K562 (cell line): Measurements from ENCODE around the gene ZNF407. TPM values are rescaled to one million over a fixed set of nuclear protein-coding genes. Genes with fewer than 3 reads are reported as not detected.

Experiments used
- ATAC-seq: fragments of 200-7000 bp; cut with Tn5 transposase; 3 replicates; pipeline ENCODE4 v1.9.1; 2020; ENCODE audit warnings: moderate library complexity
- BruUV-seq: library from RNA; stranded (reverse); fragments of 400-500 nt; replicated peaks from 2 replicates; lab custom pipeline; 2021; lab: Mats Ljungman, UMichigan
- CTCF ChIA-PET: fragments of 300-600 bp; formaldehyde crosslinking; extraction: SDS; loops from one replicate; lab custom pipeline; 2021; ENCODE audit warnings: low intra/inter-chr PET ratio; lab: Yijun Ruan, JAX
- POLR2A ChIA-PET: fragments of 300-600, 350-650 bp; sonication (Branson Sonifier 250); formaldehyde crosslinking; extraction: SDS; loops from one replicate; lab custom pipeline; 2021; ENCODE audit warnings: antibody characterized with exemption, inconsistent platforms; lab: Yijun Ruan, JAX
- DNase-seq, 4 experiments: peaks; one replicate each; pipeline versions ENCODE4 v3.0.0 to v3.0.0-alpha.2; 2011 to 2018; ENCODE audit warnings: low spot score in 3 of 4, mixed read lengths in 3 of 4; ENCODE audit errors: extremely low read depth in 1 of 4
- FAIRE-seq: peaks from 2 replicates; lab custom pipeline; 2011; peaks lifted over from hg19 to GRCh38; lab: Jason Lieb, UNC
- H2AFZ ChIP-seq: 2 replicates; pipeline ENCODE4 v1.6.0; 2011; ENCODE audit warnings: low read depth, low read length, control low read depth, inconsistent platforms
- H3K27ac ChIP-seq: fragments of 200-600 bp; 3 replicates; pipeline ENCODE4 v1.8.0; 2011; ENCODE audit warnings: low read depth, mild to moderate bottlenecking, control low read depth, inconsistent platforms, low read length, moderate library complexity, mixed read lengths; ENCODE audit errors: extremely low read depth
- H3K27me3 ChIP-seq, 2 experiments: fragments of 300-600 bp in 1 of 2; 2 replicates in 1 of 2; 3 replicates in 1 of 2; pipeline versions ENCODE4 v1.6.0 to v1.8.0; 2011; ENCODE audit warnings: inconsistent platforms in 2 of 2, low read length in 2 of 2, mild to moderate bottlenecking in 1 of 2, mixed read lengths in 1 of 2, moderate library complexity in 1 of 2; ENCODE audit not compliant: control insufficient read depth in 2 of 2, insufficient read depth in 2 of 2
- H3K36me3 ChIP-seq: fragments of 300-600 bp; 3 replicates; pipeline ENCODE4 v1.8.0; 2011; ENCODE audit warnings: mild to moderate bottlenecking, low read length, inconsistent platforms; ENCODE audit not compliant: control insufficient read depth, insufficient read depth
- H3K4me1 ChIP-seq, 2 experiments: fragments of 200-600 bp in 1 of 2; replicated peaks in 1 of 2; 2 replicates in 1 of 2; 3 replicates in 1 of 2; pipeline versions ENCODE4 v1.5.1 to v1.8.0; 2011; ENCODE audit warnings: inconsistent platforms in 2 of 2, low read length in 2 of 2, mild to moderate bottlenecking in 1 of 2, mixed read lengths in 1 of 2, moderate library complexity in 1 of 2; ENCODE audit not compliant: control insufficient read depth in 2 of 2, insufficient read depth in 2 of 2
- H3K4me2 ChIP-seq: 2 replicates; pipeline ENCODE4 v1.6.1; 2011; ENCODE audit warnings: low read length, control low read depth, inconsistent platforms, mixed read lengths; ENCODE audit not compliant: insufficient read depth
- H3K4me3 ChIP-seq: fragments of 200-600 bp; sonication (generic), shearing (Covaris generic); 2 replicates; pipeline ENCODE4 v1.5.1; 2016; ENCODE audit warnings: control low read depth, inconsistent platforms
- H3K79me2 ChIP-seq: fragments of 200-600 bp; 3 replicates; pipeline ENCODE4 v1.8.0; 2011; ENCODE audit warnings: low read length, inconsistent platforms; ENCODE audit not compliant: control insufficient read depth, insufficient read depth
- H3K9ac ChIP-seq, 2 experiments: 2 replicates each; pipeline versions ENCODE4 v1.6.0 to v1.6.1; 2011; ENCODE audit warnings: low read depth in 2 of 2, low read length in 2 of 2, control low read depth in 1 of 2, inconsistent platforms in 1 of 2, mild to moderate bottlenecking in 1 of 2, mixed read lengths in 1 of 2; ENCODE audit not compliant: insufficient read depth in 1 of 2
- H3K9me1 ChIP-seq: one replicate; pipeline ENCODE4 v1.6.0; 2011; ENCODE audit warnings: inconsistent platforms, mild to moderate bottlenecking, low read length, moderate library complexity; ENCODE audit not compliant: control insufficient read depth, insufficient read depth
- H3K9me3 ChIP-seq: replicated peaks from 2 replicates; pipeline ENCODE4 v1.5.1; 2011; ENCODE audit warnings: low read depth, low read length, inconsistent platforms; ENCODE audit not compliant: control insufficient read depth, insufficient read depth
- H4K20me1 ChIP-seq: replicated peaks from 2 replicates; pipeline ENCODE4 v1.6.1; 2011; ENCODE audit warnings: low read length, inconsistent platforms, mixed read lengths; ENCODE audit not compliant: control insufficient read depth, insufficient read depth
- CEBPG ChIP-seq, 3 experiments: fragments of 200-800 bp in 1 of 3; sonication (Bioruptor generic) in 1 of 3; sonication (generic) in 1 of 3; formaldehyde crosslinking in 1 of 3; IDR thresholded peaks in 2 of 3; conservative IDR thresholded peaks in 1 of 3; 2 replicates each; pipeline versions ENCODE4 v1.6.1 to v1.8.0; 2016 to 2022; ENCODE audit warnings: missing compliant biosample characterization in 2 of 3, missing genetic modification characterization in 2 of 3, mild to moderate bottlenecking in 1 of 3, missing genetic modification reagents in 1 of 3
- ELF1 ChIP-seq: fragments of 200-800 bp; sonication (Bioruptor generic); IDR thresholded peaks from 2 replicates; pipeline ENCODE4 v1.6.1; 2016; ENCODE audit warnings: missing genetic modification characterization, missing compliant biosample characterization
- EP400 ChIP-seq: fragments of 450-650 bp; IDR thresholded peaks from 2 replicates; pipeline ENCODE4 v1.6.1; 2017; ENCODE audit warnings: antibody characterized with exemption, mild to moderate bottlenecking, moderate library complexity
- GABPB2 ChIP-seq: fragments of 250-450 bp; sonication (Bioruptor Pico); conservative IDR thresholded peaks from 2 replicates; pipeline ENCODE4 v1.5.1; 2021; ENCODE audit warnings: mild to moderate bottlenecking
- POLR2AphosphoS5 ChIP-seq: IDR thresholded peaks from 2 replicates; pipeline ENCODE4 v1.6.1; 2011; ENCODE audit warnings: mild to moderate bottlenecking, low read depth, low read length, moderate library complexity; ENCODE audit not compliant: control insufficient read depth, insufficient read depth
- PURB ChIP-seq: sonication (generic); formaldehyde crosslinking; IDR thresholded peaks from 2 replicates; pipeline ENCODE4 v1.9.0; 2021; ENCODE audit warnings: low read depth, mild to moderate bottlenecking, missing genetic modification reagents
- SMC3 ChIP-seq: conservative IDR thresholded peaks from 2 replicates; pipeline ENCODE4 v1.6.1; 2011; ENCODE audit warnings: low read depth, low read length, improper control_type of control experiment; ENCODE audit not compliant: insufficient read depth
- XRCC5 ChIP-seq: fragments of 200-400 bp; formaldehyde crosslinking; IDR thresholded peaks from 2 replicates; pipeline ENCODE4 v1.6.1; 2017; ENCODE audit warnings: low read depth, mild to moderate bottlenecking, low read length
- WGBS: fragments of 100-300 bp; shearing (Covaris generic); methylation state at CpG from one replicate; pipeline ENCODE4 v1.1.6; 2016; ENCODE audit warnings: low coverage, mixed read lengths; ENCODE audit not compliant: insufficient coverage; ENCODE audit errors: missing lambda C conversion rate; 5-methylcytosine and 5-hydroxymethylcytosine counted together
- in situ Hi-C: fragments of 300-500 bp; cut with MboI; formaldehyde crosslinking; loops from 4 replicates; pipeline ENCODE4 v1.15.0; 2018; ENCODE audit warnings: inconsistent platforms, mixed read lengths
- intact Hi-C: fragments of 100-400 bp; cut with micrococcal nuclease; formaldehyde crosslinking; loops from 2 replicates; pipeline ENCODE4 v1.14.2; 2022
- polyA plus RNA-seq, 8 experiments: library from polyadenylated mRNA; depleted of rRNA in 4 of 8; stranded (reverse) in 5 of 8; unstranded in 3 of 8; fragments of >200 nt; fragmentation: Nextera tagmentation in 2 of 8; fragmentation: Illumina TruSeq in 1 of 8; extraction: Ambion mirVana in 2 of 8; extraction: Trizol in 1 of 8; gene quantifications; 2 replicates each; pipeline versions ENCODE4 v1.2.1 to v1.2.3, GENCODE V29; 2011 to 2014; ENCODE audit warnings: inconsistent platforms in 1 of 8, missing spikeins in 1 of 8
- total RNA-seq, 7 experiments: library from RNA; depleted of rRNA in 6 of 7; stranded (reverse); fragments of >200 nt in 6 of 7; fragmentation: Illumina TruSeq in 2 of 7; extraction: Trizol in 2 of 7; gene quantifications; 2 replicates each; pipeline versions ENCODE4 v1.2.1 to v1.2.3, GENCODE V29; 2011 to 2021; ENCODE audit warnings: low replicate concordance in 1 of 7
- TF ChIP-seq, protein P1 (sequence below): fragments of 450-650 bp; formaldehyde crosslinking; IDR thresholded peaks from 2 replicates; pipeline ENCODE4 v1.4.0; 2020; ENCODE audit warnings: mild to moderate bottlenecking, moderate library complexity

Gene ZNF407
- total and polyA plus RNA-seq, 9 of the 15 experiments (the other 6 are each of a cell fraction or from before 2014, with no cell fraction given) = 0.21 to 5.4 (median 2.3) TPM

DNA sequence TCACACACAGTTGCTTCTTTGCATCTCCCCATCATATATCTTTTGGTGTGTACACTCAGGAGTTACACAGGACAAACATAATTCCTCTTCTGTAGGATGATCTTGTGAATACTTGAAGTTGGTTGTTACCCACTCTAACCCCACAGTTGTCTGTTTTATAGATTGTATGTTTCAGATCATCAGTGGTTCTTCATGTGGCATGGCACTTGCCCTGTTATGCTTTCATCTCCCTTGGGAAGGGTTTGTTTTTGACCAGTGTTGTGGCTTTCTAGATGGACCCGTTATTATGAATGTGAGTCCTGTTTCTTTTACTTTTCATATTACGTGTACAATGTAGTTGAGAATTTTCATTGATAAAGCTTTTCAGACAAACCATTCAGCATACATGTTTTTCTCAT, 82.0 kb downstream of the ZNF407 start:
- Histone ChIP-seq H3K9me1 (no peaks in the 10 kb centered on the region), H4K20me1 (no peaks in the 10 kb centered on the region), H3K9ac (no peak overlapping the region), H3K4me2 (no peak overlapping the region), H3K27me3 (no peaks in the 10 kb centered on the region), H3K4me1 (no peaks in the 10 kb centered on the region), H3K9me3 (no peaks in the 10 kb centered on the region), H2AFZ (no peak overlapping the region), H3K79me2 (no peaks in the 10 kb centered on the region), H3K27ac (no peak overlapping the region), H3K4me3 (no peak overlapping the region), H3K36me3 (no peaks in the 10 kb centered on the region)
- CTCF ChIA-PET = no interaction called here
- in situ Hi-C loops (no loop called here), intact Hi-C loops (no loop called here)
- POLR2A ChIA-PET = no interaction called here
- 73% methylated on average over 1 of the region's 2 CpGs for WGBS
- TF ChIP-seq CEBPG (CRISPR knock-in tag; IDR thresholded peaks at IDR 0.05) = no peak
- TF ChIP-seq CEBPG (tag; conservative IDR thresholded peaks at IDR 0.05 in 1 of 2, IDR thresholded peaks at IDR 0.05 in 1 of 2) = no peak
- TF ChIP-seq XRCC5 = no peak
- no peak for TF ChIP-seq SMC3
- no peak for TF ChIP-seq EP400
- no peak for TF ChIP-seq PURB (CRISPR knock-in tag)
- TF ChIP-seq, protein P1, sequence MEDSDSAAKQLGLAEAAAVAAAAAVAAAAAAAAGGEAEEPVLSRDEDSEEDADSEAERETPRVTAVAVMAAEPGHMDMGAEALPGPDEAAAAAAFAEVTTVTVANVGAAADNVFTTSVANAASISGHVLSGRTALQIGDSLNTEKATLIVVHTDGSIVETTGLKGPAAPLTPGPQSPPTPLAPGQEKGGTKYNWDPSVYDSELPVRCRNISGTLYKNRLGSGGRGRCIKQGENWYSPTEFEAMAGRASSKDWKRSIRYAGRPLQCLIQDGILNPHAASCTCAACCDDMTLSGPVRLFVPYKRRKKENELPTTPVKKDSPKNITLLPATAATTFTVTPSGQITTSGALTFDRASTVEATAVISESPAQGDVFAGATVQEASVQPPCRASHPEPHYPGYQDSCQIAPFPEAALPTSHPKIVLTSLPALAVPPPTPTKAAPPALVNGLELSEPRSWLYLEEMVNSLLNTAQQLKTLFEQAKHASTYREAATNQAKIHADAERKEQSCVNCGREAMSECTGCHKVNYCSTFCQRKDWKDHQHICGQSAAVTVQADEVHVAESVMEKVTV (CRISPR knock-in tag) = no peak
- TF ChIP-seq POLR2AphosphoS5 = no peak
- TF ChIP-seq ELF1 (tag) = no peak
- TF ChIP-seq GABPB2 (CRISPR knock-in tag) = no peak
- BruUV-seq = no TSS peak
- FAIRE-seq (no peak), ATAC-seq (no peak), DNase-seq (no peak)
